HCT116 (cell line): ENCODE data around the gene ANKRD2. TPM values are rescaled to one million over a fixed set of nuclear protein-coding genes. Genes with fewer than 3 reads are reported as not detected.

Experiments used
- ATAC-seq: fragments of 200-7000 bp; cut with Tn5 transposase; 2 replicates; pipeline ENCODE4 v1.9.1; 2020; ENCODE audit warnings: mild to moderate bottlenecking, moderate library complexity
- BruUV-seq: library from RNA; stranded (reverse); fragments of 400-500 nt; replicated peaks from 2 replicates; lab custom pipeline; 2021; lab: Mats Ljungman, UMichigan
- CTCF ChIA-PET: fragments of 300-600 bp; sonication (Branson Sonifier 250); formaldehyde crosslinking; loops from one replicate; lab custom pipeline; 2021; ENCODE audit warnings: antibody characterized with exemption; lab: Charles Lee
- POLR2A ChIA-PET: fragments of 300-600, 350-600 bp; sonication (Branson Sonifier 250); formaldehyde crosslinking; loops from one replicate; lab custom pipeline; 2021; ENCODE audit warnings: antibody characterized with exemption; lab: Charles Lee
- RAD21 ChIA-PET, 2 experiments: fragments of 300-600 bp; sonication (Branson Sonifier 250); formaldehyde crosslinking; loops; one replicate each; lab custom pipeline; 2023; ENCODE audit warnings: low total read pairs in 2 of 2; ENCODE audit not compliant: uncharacterized antibody in 2 of 2, unreplicated experiment in 2 of 2, low non-redundant PET in 1 of 2; lab: Charles Lee
- DNase-seq: peaks from one replicate; pipeline ENCODE4 v3.0.0-alpha.2; 2010; ENCODE audit warnings: low read depth, low spot score
- H2AFZ ChIP-seq: fragments of 200-600 bp; shearing (Covaris generic), sonication (generic); 2 replicates; pipeline ENCODE4 v1.6.1; 2017; ENCODE audit warnings: low read depth, mixed run types, mixed read lengths, antibody characterized with exemption, low read length; ENCODE audit not compliant: poor library complexity, severe bottlenecking
- H3K27ac ChIP-seq: 2 replicates; pipeline ENCODE4 v1.5.1; 2012; ENCODE audit warnings: low read depth, low read length
- H3K27me3 ChIP-seq: fragments of 200-600 bp; sonication (generic); 2 replicates; pipeline ENCODE4 v1.6.1; 2016; ENCODE audit warnings: mixed run types, low read length, mixed read lengths; ENCODE audit not compliant: insufficient read depth
- H3K36me3 ChIP-seq, 2 experiments: fragments of 200-500 bp in 1 of 2; fragments of 200-600 bp in 1 of 2; sonication (Bioruptor generic) in 1 of 2; sonication (generic) in 1 of 2; 2 replicates each; pipeline versions ENCODE4 v1.5.1 to v1.6.1; 2014 to 2016; ENCODE audit warnings: low read length in 2 of 2, inconsistent platforms in 1 of 2, mixed read lengths in 1 of 2, mixed run types in 1 of 2; ENCODE audit not compliant: insufficient read depth in 2 of 2, control insufficient read depth in 1 of 2
- H3K4me1 ChIP-seq, 2 experiments: fragments of 200-600 bp in 1 of 2; sonication (generic) in 1 of 2; 2 replicates each; pipeline versions ENCODE4 v1.5.1 to v1.6.1; 2012 to 2017; ENCODE audit warnings: low read length in 2 of 2, inconsistent platforms in 1 of 2, mild to moderate bottlenecking in 1 of 2, mixed read lengths in 1 of 2, mixed run types in 1 of 2, moderate library complexity in 1 of 2; ENCODE audit not compliant: insufficient read depth in 2 of 2, control insufficient read depth in 1 of 2
- H3K4me2 ChIP-seq: fragments of 200-600 bp; sonication (generic); 2 replicates; pipeline ENCODE4 v1.6.1; 2017; ENCODE audit warnings: mixed run types, low read length, mixed read lengths
- H3K4me3 ChIP-seq, 2 experiments: fragments of 200-600 bp in 1 of 2; sonication (generic) in 1 of 2; replicated peaks in 1 of 2; 2 replicates each; pipeline ENCODE4 v1.5.1; 2011 to 2016; ENCODE audit warnings: low read length in 2 of 2, control low read depth in 1 of 2, low read depth in 1 of 2, mild to moderate bottlenecking in 1 of 2, mixed read lengths in 1 of 2, mixed run types in 1 of 2
- H3K79me2 ChIP-seq: fragments of 200-600 bp; sonication (generic); 2 replicates; pipeline ENCODE4 v1.6.1; 2017; ENCODE audit warnings: mild to moderate bottlenecking, mixed run types, low read length, moderate library complexity, mixed read lengths; ENCODE audit not compliant: insufficient read depth
- H3K9ac ChIP-seq: fragments of 200-600 bp; sonication (generic); 2 replicates; pipeline ENCODE4 v1.6.1; 2016; ENCODE audit warnings: low read length, mixed read lengths
- H3K9me2 ChIP-seq: fragments of 200-600 bp; sonication (generic), shearing (Covaris generic); 2 replicates; pipeline ENCODE4 v1.6.1; 2017; ENCODE audit warnings: mixed run types, mild to moderate bottlenecking, moderate library complexity; ENCODE audit not compliant: insufficient read depth
- H3K9me3 ChIP-seq, 2 experiments: fragments of 200-500 bp in 1 of 2; fragments of 200-600 bp in 1 of 2; sonication (Bioruptor generic) in 1 of 2; sonication (generic) in 1 of 2; 2 replicates each; pipeline ENCODE4 v1.6.1; 2014 to 2017; ENCODE audit warnings: low read length in 2 of 2, mixed read lengths in 2 of 2, inconsistent platforms in 1 of 2, low read depth in 1 of 2, mild to moderate bottlenecking in 1 of 2, mixed run types in 1 of 2, moderate library complexity in 1 of 2; ENCODE audit not compliant: control insufficient read depth in 1 of 2, insufficient read depth in 1 of 2
- H4K20me1 ChIP-seq: fragments of 200-600 bp; sonication (generic), shearing (Covaris generic); 2 replicates; pipeline ENCODE4 v1.6.1; 2017; ENCODE audit warnings: mixed run types, mild to moderate bottlenecking, moderate library complexity; ENCODE audit not compliant: insufficient read depth
- EZH2 ChIP-seq: fragments of 200-600 bp; sonication (generic); IDR thresholded peaks from 2 replicates; pipeline ENCODE4 v1.6.1; 2017; ENCODE audit warnings: antibody characterized with exemption, mixed run types
- EZH2phosphoT487 ChIP-seq: fragments of 200-600 bp; IDR thresholded peaks from 2 replicates; pipeline ENCODE4 v1.6.1; 2018; ENCODE audit warnings: antibody characterized with exemption, borderline replicate concordance
- JUND ChIP-seq: IDR thresholded peaks from 2 replicates; pipeline ENCODE4 v1.6.1; 2012
- RAD21 ChIP-seq: IDR thresholded peaks from 2 replicates; pipeline ENCODE4 v1.6.1; 2012; ENCODE audit warnings: low read depth, mild to moderate bottlenecking
- TCF7L2 ChIP-seq: IDR thresholded peaks from 2 replicates; pipeline ENCODE4 v1.7.0; 2011; ENCODE audit warnings: borderline replicate concordance, inconsistent platforms; ENCODE audit not compliant: insufficient read depth, insufficient read length; ENCODE audit errors: extremely low read depth
- intact Hi-C: fragments of 100-400 bp; cut with micrococcal nuclease; formaldehyde crosslinking; loops from 2 replicates; pipeline ENCODE4 v1.10.0; 2022
- total RNA-seq: library from RNA; stranded (reverse); gene quantifications from one replicate; pipeline ENCODE4 v1.2.1, GENCODE V29; 2021; ENCODE audit not compliant: unreplicated experiment
- TF ChIP-seq, protein P1 (sequence below), 3 experiments: fragments of 200-600 bp in 1 of 3; sonication (generic) in 1 of 3; IDR thresholded peaks in 2 of 3; conservative IDR thresholded peaks in 1 of 3; 2 replicates each; pipeline ENCODE4 v1.5.1; 2012 to 2017; ENCODE audit warnings: low read depth in 2 of 3, low read length in 2 of 3, antibody characterized with exemption in 1 of 3, borderline replicate concordance in 1 of 3, control low read depth in 1 of 3, mild to moderate bottlenecking in 1 of 3, mixed read lengths in 1 of 3, mixed run types in 1 of 3, moderate library complexity in 1 of 3; ENCODE audit not compliant: insufficient read depth in 1 of 3
- TF ChIP-seq, protein P2 (sequence below): IDR thresholded peaks from 2 replicates; pipeline ENCODE4 v1.6.1; 2012
- TF ChIP-seq, protein P3 (sequence below): IDR thresholded peaks from 2 replicates; pipeline ENCODE4 v1.6.1; 2012; ENCODE audit warnings: low read depth

ANKRD2 gene
- total RNA-seq, 1 experiment from 2014 or later, result 0.15 TPM

DNA sequence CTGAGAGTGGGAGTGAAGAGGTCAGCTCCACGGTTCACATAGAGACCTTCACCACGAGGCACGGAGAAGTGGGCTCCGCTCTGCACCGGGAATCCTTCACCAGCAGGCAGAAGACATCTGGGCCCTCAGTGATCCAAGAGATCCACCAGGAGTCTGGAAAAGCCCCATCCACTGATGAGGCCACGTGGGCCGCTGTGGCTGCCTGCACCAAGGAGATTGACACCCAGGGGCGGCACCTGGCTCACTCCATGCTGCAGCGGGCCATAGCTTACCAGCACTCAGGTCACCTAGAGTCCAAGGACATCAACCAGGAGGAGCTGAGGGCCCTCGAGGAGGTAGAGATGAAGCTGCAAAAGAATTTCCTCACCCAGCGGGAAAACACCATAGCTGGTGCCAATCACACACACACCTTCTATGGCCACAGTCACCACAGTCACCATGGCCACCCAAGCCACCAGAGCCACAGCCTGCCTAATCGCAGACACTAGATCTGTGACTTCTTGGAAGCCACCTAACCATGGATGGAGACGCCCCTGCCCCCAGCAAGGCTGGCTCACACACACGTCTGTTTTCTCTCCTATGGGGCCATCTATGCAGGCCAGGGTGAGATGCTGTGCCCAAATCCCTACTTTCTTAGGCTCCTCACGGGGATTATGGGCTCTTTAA lies 17.6 kb downstream of the ANKRD2 start:
- ChIA-PET POLR2A (no interaction called here), RAD21 (interaction anchor here in 1 of 2 experiments (0.7 kb wide), 1 partner anchor 22 kb away, joined by 3 read pairs; no protein-coding TSS in a partner anchor), CTCF (no interaction called here)
- Histone ChIP-seq H3K9me3 (no peaks in the 10 kb centered on the region), H3K4me2 (no peak overlapping the region), H2AFZ (no peak overlapping the region), H3K9me2 (no peaks in the 10 kb centered on the region), H3K36me3 (no peaks in the 10 kb centered on the region), H3K27ac (no peak overlapping the region), H3K9ac (no peak overlapping the region), H3K27me3 (no peaks in the 10 kb centered on the region), H3K4me3 (no peak overlapping the region), H3K4me1 (peaks cover 0 to 7% of the 10 kb centered on the region in 2 experiments; a peak in 1 of 4 replicates), H4K20me1 (no peaks in the 10 kb centered on the region), H3K79me2 (no peaks in the 10 kb centered on the region)
- intact Hi-C loops, result no loop called here
- BruUV-seq, result no TSS peak
- DNase-seq (no peak), ATAC-seq (no peak)
- TF ChIP-seq, protein P1, sequence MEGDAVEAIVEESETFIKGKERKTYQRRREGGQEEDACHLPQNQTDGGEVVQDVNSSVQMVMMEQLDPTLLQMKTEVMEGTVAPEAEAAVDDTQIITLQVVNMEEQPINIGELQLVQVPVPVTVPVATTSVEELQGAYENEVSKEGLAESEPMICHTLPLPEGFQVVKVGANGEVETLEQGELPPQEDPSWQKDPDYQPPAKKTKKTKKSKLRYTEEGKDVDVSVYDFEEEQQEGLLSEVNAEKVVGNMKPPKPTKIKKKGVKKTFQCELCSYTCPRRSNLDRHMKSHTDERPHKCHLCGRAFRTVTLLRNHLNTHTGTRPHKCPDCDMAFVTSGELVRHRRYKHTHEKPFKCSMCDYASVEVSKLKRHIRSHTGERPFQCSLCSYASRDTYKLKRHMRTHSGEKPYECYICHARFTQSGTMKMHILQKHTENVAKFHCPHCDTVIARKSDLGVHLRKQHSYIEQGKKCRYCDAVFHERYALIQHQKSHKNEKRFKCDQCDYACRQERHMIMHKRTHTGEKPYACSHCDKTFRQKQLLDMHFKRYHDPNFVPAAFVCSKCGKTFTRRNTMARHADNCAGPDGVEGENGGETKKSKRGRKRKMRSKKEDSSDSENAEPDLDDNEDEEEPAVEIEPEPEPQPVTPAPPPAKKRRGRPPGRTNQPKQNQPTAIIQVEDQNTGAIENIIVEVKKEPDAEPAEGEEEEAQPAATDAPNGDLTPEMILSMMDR (IDR thresholded peaks at IDR 0.05 in 2 of 3, conservative IDR thresholded peaks at IDR 0.05 in 1 of 3; ENCODE audit: borderline replicate concordance in 1 of 3, insufficient read depth in 1 of 3, low read depth in 2 of 3, low read length in 2 of 3), result no peak
- TF ChIP-seq, protein P2, sequence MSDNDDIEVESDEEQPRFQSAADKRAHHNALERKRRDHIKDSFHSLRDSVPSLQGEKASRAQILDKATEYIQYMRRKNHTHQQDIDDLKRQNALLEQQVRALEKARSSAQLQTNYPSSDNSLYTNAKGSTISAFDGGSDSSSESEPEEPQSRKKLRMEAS, result no peak
- no peak for TF ChIP-seq EZH2
- TF ChIP-seq, protein P3, sequence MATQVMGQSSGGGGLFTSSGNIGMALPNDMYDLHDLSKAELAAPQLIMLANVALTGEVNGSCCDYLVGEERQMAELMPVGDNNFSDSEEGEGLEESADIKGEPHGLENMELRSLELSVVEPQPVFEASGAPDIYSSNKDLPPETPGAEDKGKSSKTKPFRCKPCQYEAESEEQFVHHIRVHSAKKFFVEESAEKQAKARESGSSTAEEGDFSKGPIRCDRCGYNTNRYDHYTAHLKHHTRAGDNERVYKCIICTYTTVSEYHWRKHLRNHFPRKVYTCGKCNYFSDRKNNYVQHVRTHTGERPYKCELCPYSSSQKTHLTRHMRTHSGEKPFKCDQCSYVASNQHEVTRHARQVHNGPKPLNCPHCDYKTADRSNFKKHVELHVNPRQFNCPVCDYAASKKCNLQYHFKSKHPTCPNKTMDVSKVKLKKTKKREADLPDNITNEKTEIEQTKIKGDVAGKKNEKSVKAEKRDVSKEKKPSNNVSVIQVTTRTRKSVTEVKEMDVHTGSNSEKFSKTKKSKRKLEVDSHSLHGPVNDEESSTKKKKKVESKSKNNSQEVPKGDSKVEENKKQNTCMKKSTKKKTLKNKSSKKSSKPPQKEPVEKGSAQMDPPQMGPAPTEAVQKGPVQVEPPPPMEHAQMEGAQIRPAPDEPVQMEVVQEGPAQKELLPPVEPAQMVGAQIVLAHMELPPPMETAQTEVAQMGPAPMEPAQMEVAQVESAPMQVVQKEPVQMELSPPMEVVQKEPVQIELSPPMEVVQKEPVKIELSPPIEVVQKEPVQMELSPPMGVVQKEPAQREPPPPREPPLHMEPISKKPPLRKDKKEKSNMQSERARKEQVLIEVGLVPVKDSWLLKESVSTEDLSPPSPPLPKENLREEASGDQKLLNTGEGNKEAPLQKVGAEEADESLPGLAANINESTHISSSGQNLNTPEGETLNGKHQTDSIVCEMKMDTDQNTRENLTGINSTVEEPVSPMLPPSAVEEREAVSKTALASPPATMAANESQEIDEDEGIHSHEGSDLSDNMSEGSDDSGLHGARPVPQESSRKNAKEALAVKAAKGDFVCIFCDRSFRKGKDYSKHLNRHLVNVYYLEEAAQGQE, result no peak
- TF ChIP-seq JUND, result no peak
- no peak for TF ChIP-seq EZH2phosphoT487
- TF ChIP-seq TCF7L2, result no peak
- no peak for TF ChIP-seq RAD21
